MCF 10A (cell line): ENCODE measurements around the gene LTB4R2. TPM values are rescaled to one million over a fixed set of nuclear protein-coding genes. Genes with fewer than 3 reads are reported as not detected.

Experiments used
- BruUV-seq: library from RNA; stranded (reverse); fragments of 400-500 nt; replicated peaks from 2 replicates; lab custom pipeline; 2021; lab: Mats Ljungman, UMichigan
- CTCF ChIA-PET: fragments of 300-600 bp; sonication (Branson Sonifier 250); formaldehyde crosslinking; extraction: SDS; loops from one replicate; lab custom pipeline; 2021; ENCODE audit warnings: antibody characterized with exemption, inconsistent platforms; lab: Yijun Ruan, JAX
- POLR2A ChIA-PET: fragments of 300-600, 350-650 bp; sonication (Branson Sonifier 250); formaldehyde crosslinking; extraction: SDS; loops from one replicate; lab custom pipeline; 2020; ENCODE audit warnings: antibody characterized with exemption, inconsistent platforms; lab: Yijun Ruan, JAX
- DNase-seq: peaks from one replicate; pipeline ENCODE4 v3.0.0-alpha.2; 2018; ENCODE audit not compliant: unreplicated experiment
- H3K27ac Mint-ChIP-seq: one replicate; pipeline ENCODE4 v1.8.0; 2022; ENCODE audit warnings: mild to moderate bottlenecking, low read depth, mixed read lengths; ENCODE audit not compliant: unreplicated experiment
- H3K27me3 Mint-ChIP-seq: one replicate; pipeline ENCODE4 v1.8.0; 2022; ENCODE audit warnings: mixed read lengths; ENCODE audit not compliant: insufficient read depth, unreplicated experiment
- H3K36me3 Mint-ChIP-seq: one replicate; pipeline ENCODE4 v1.8.0; 2022; ENCODE audit warnings: mild to moderate bottlenecking, moderate library complexity, mixed read lengths; ENCODE audit not compliant: insufficient read depth, unreplicated experiment
- H3K4me1 Mint-ChIP-seq: one replicate; pipeline ENCODE4 v1.8.0; 2022; ENCODE audit warnings: mixed read lengths; ENCODE audit not compliant: insufficient read depth, unreplicated experiment
- H3K4me3 Mint-ChIP-seq: one replicate; pipeline ENCODE4 v1.8.0; 2022; ENCODE audit warnings: mild to moderate bottlenecking, moderate library complexity, mixed read lengths; ENCODE audit not compliant: unreplicated experiment
- H3K9me3 Mint-ChIP-seq: one replicate; pipeline ENCODE4 v1.8.0; 2022; ENCODE audit warnings: mixed read lengths; ENCODE audit not compliant: unreplicated experiment
- intact Hi-C: fragments of 100-400 bp; cut with micrococcal nuclease; formaldehyde crosslinking; loops from 2 replicates; pipeline ENCODE4 v1.14.1; 2022
- total RNA-seq: library from RNA; stranded (reverse); gene quantifications from 2 replicates; pipeline ENCODE4 v1.2.3, GENCODE V29; 2022
- TF ChIP-seq, protein P1 (sequence below): fragments of 200-600 bp; IDR thresholded peaks from one replicate; pipeline ENCODE4 v1.8.0; 2022; ENCODE audit warnings: antibody characterized with exemption, mild to moderate bottlenecking; ENCODE audit not compliant: unreplicated experiment

The LTB4R2 gene
- total RNA-seq, 1 experiment from 2014 or later: 21.7 TPM

DNA sequence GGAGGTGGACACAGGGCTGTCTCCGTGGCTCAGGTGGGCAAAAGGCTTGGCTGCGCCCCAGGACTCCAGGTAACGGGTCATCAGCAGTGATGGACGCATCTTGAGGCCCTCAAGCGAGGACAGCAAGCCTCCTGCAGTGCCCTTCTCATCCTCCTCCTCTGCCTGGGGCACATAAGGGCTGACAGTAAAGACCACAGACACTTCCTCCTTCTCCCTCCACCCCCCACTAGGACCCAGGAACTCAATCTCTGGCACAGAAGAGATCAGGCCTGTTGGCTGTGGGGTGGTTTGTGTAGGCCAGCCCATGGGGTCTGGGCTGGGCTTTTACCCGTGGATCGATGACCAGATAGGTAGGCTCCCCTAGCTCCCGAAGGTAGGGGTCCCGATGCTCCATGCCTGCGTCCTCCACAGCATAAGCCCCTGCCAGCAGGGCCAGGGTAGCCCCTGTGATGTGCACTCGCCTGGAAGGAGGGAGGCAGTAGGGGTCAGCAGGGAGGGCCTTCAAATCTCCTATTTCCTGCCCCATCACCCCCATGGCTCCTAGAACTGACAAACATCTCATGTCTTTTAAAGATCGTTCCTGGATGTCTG, 19.2 kb downstream of the LTB4R2 start:
- H3K27me3 Mint-ChIP-seq: no peaks in the 10 kb centered on the region
- ChIA-PET CTCF (interaction anchor here (0.6 to 16.6 kb wide), 14 partner anchors 9 to 972 kb away, joined by 3 to 626 read pairs (median 5); partner anchors contain the start of genes CBLN3, CIDEB, KHNYN and LTB4R), POLR2A (interaction anchor here (0.6 kb wide), 1 partner anchor 107 kb away, joined by 3 read pairs; no protein-coding TSS in a partner anchor)
- no peaks in the 10 kb centered on the region for H3K9me3 Mint-ChIP-seq
- H3K4me3 Mint-ChIP-seq: no peak overlapping the region
- TF ChIP-seq, protein P1, sequence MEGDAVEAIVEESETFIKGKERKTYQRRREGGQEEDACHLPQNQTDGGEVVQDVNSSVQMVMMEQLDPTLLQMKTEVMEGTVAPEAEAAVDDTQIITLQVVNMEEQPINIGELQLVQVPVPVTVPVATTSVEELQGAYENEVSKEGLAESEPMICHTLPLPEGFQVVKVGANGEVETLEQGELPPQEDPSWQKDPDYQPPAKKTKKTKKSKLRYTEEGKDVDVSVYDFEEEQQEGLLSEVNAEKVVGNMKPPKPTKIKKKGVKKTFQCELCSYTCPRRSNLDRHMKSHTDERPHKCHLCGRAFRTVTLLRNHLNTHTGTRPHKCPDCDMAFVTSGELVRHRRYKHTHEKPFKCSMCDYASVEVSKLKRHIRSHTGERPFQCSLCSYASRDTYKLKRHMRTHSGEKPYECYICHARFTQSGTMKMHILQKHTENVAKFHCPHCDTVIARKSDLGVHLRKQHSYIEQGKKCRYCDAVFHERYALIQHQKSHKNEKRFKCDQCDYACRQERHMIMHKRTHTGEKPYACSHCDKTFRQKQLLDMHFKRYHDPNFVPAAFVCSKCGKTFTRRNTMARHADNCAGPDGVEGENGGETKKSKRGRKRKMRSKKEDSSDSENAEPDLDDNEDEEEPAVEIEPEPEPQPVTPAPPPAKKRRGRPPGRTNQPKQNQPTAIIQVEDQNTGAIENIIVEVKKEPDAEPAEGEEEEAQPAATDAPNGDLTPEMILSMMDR: no peak
- H3K4me1 Mint-ChIP-seq: peaks cover 7% of the 10 kb centered on the region
- peaks cover 6% of the 10 kb centered on the region for H3K36me3 Mint-ChIP-seq
- DNase-seq: no peak
- BruUV-seq: no TSS peak
- intact Hi-C loops: no loop called here
- H3K27ac Mint-ChIP-seq: no peak overlapping the region

DNA sequence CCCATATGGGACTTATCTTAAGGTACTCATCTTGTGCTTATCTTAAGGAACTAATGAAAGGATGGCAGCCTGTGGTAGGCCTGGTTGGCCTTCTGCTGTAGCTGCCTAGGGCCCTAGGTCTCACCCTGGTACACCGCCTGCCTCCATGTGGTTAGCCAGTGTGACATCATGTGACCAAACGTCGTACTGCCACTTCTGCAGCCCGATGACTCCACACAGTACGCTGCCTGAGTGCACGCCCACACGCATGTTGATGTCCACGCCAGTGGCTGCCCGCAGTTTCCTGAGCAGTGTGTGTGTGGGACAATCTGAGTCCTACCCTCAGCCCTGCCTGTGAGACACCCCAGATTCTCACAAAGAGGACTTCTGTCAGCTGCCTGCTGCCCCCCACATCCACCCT, 19.8 kb downstream of the LTB4R2 start:
- peaks cover 2% of the 10 kb centered on the region for H3K27me3 Mint-ChIP-seq
- intact Hi-C loops: no loop called here

DNA sequence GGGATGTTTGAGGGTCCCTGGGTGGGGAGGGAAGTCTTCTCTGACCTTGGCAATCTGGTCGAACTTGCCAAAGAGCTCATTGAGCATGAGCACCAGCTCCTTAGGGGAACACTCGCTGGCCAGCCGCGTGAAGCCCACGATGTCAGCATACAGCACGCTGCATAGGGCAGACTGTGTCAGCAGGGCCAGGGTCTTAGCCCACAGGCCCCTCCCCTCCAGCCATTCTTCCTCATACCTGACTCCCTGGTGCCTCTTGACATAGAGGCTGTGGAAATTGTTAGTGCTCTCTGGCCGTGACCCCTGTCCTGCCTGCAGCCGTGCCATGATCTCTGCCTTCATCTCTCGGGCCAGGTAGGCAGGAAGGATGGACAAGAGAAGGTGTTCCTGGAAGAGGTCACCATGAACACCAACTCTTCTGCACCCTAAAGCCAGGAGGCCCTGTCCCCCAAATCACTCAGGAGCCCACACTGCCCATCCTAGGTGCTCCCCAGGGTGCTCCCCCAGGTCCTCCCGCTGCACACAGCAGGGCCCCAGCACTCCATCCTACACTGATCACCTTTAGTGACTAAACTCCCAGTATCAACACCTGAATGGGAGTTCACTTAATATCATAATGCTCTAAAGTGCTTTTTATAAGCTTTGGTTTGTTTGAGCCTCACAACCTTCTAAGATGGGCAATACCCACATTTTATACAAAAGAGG, 21.2 kb downstream of the LTB4R2 start:
- peaks cover 11% of the 10 kb centered on the region for H3K27me3 Mint-ChIP-seq
- TF ChIP-seq, protein P1: no peak
- no peaks in the 10 kb centered on the region for H3K9me3 Mint-ChIP-seq
- CTCF ChIA-PET: interaction anchor here (0.6 to 16.6 kb wide), 18 partner anchors 8 to 110 kb away, joined by 3 to 626 read pairs (median 8); partner anchors contain the start of genes CBLN3, CIDEB, KHNYN and LTB4R
- POLR2A ChIA-PET: interaction anchor here (1.9 to 3.3 kb wide), 2 partner anchors 100 to 106 kb away, joined by 7 to 52 read pairs; partner anchors contain the start of genes CBLN3 and KHNYN
- BruUV-seq: no TSS peak
- H3K36me3 Mint-ChIP-seq: peaks cover 6% of the 10 kb centered on the region
- intact Hi-C loops: no loop called here
- H3K4me3 Mint-ChIP-seq: no peak overlapping the region
- no peak for DNase-seq
- H3K27ac Mint-ChIP-seq: no peak overlapping the region
- peaks cover 7% of the 10 kb centered on the region for H3K4me1 Mint-ChIP-seq

More for the DNA sequence above, 19.8 kb downstream of the LTB4R2 start:
- H3K4me1 Mint-ChIP-seq: peaks cover 7% of the 10 kb centered on the region
- H3K4me3 Mint-ChIP-seq: no peak overlapping the region
- DNase-seq: no peak
- ChIA-PET POLR2A (no interaction called here), CTCF (interaction anchor here (0.6 to 16.6 kb wide), 12 partner anchors 10 to 972 kb away, joined by 3 to 626 read pairs (median 6); partner anchors contain the start of genes CBLN3, CIDEB, KHNYN and LTB4R)
- H3K36me3 Mint-ChIP-seq: peaks cover 6% of the 10 kb centered on the region
- no peaks in the 10 kb centered on the region for H3K9me3 Mint-ChIP-seq
- no peak overlapping the region for H3K27ac Mint-ChIP-seq
- TF ChIP-seq, protein P1: no peak
- no TSS peak for BruUV-seq

DNA sequence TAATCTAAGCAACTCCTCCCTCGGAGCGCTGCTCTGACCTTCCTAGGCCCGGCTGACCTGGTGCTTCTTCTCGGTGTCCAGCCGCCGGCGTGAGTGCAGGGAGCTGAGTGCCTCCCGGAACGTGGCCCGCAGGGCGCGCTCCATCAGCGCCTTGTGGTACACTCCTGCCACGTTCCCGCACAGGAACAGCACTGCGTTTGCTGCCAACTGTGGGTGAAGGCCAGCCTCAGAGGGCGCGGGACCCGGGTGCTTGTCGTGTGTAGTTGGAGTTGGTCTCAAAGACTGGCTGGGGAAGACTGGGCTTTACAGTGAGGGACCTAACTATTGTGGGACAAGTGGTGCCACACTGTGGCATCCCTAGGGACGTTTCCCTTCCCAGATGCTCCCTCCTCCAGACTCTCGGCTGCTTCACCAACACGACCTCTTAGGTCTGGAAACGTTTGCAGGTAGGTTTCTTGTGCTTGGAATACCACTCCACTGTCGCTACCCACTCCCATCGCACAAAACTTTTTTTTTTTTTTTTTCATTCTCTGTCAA, 21.9 kb downstream of the LTB4R2 start:
- H3K27me3 Mint-ChIP-seq: peaks cover 11% of the 10 kb centered on the region
- BruUV-seq: no TSS peak
- no peaks in the 10 kb centered on the region for H3K9me3 Mint-ChIP-seq
- no peak overlapping the region for H3K27ac Mint-ChIP-seq
- H3K4me1 Mint-ChIP-seq: peaks cover 7% of the 10 kb centered on the region
- CTCF ChIA-PET: interaction anchor here (0.6 to 16.6 kb wide), 20 partner anchors 8 to 109 kb away, joined by 3 to 626 read pairs (median 14); partner anchors contain the start of genes CBLN3, CIDEB, KHNYN and LTB4R
- POLR2A ChIA-PET: interaction anchor here (0.8 to 3.3 kb wide), 4 partner anchors 74 to 105 kb away, joined by 3 to 52 read pairs (median 5); partner anchors contain the start of genes CBLN3, KHNYN and TINF2
- DNase-seq: no peak
- peaks cover 6% of the 10 kb centered on the region for H3K36me3 Mint-ChIP-seq
- intact Hi-C loops: loop anchor here (1.0 kb wide), 1 partner anchor 88 kb away; no protein-coding TSS in a partner anchor
- H3K4me3 Mint-ChIP-seq: no peak overlapping the region
- TF ChIP-seq, protein P1: no peak
